OCI-M1 (cell line): Measurements from ENCODE around the gene STKLD1.
"Not testable (repeated sequence)": the region's sequence is repeated elsewhere in the genome, so short reads cannot be mapped to it uniquely, and the experiment has no call there.

ENCODE experiments used
- DNase-seq: peaks from one replicate; lab custom pipeline; 2025; lab: John Stamatoyannopoulos, UW

STKLD1 gene

DNA sequence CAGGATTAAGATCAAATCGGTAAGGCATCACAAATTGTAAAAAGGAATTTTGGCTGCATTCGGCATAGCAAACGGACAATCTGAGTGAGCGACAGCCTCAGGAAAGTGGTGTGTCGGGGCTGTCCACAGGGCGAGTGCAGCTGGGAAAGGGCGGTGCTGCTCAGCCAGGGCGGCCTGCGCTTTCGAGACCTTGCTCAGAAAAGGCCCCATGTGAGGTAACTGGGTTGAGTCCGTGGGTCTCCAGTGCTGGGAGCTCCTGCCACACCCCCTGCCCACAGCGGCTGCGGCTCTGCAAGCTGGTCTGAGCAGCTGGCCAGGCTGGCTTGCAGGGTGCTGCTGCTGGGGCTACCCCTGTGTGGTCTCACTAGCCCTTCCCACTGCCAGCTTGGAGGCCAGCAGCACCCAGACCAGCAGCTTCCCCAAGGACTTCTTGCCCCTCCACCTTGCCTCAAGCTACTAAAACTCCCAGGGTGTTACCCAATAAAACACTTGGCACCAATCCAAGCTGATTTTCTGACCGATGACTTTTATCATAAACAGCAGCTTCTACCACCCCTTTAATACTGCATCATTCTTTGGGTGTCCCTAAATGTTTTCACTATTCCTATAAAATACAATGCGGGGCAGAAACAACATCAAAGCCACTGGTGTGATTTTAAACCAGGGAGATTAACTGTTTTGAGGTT lies 13.7 kb upstream of the STKLD1 start:
- no peak for DNase-seq

DNA sequence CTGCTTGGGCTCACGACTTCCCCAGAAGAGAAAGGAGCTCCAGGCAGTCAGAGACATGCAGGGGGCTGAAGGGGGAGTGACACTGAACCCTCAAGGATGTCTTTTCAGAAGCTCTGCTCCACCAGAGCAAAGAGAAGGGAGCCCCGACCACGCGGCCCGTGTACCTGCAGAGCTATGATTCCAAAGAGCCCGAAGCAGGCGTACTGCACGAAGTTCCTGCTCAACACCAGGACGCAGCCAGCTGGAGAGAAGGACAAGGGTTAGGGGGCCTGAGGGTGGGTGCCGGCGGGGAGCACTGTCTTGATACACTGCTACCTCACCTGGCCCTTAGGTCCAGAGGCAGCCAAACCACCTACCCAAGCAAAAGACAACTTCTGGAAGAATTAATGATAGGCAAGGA lies 9.7 kb upstream of the STKLD1 start:
- DNase-seq = no peak

DNA sequence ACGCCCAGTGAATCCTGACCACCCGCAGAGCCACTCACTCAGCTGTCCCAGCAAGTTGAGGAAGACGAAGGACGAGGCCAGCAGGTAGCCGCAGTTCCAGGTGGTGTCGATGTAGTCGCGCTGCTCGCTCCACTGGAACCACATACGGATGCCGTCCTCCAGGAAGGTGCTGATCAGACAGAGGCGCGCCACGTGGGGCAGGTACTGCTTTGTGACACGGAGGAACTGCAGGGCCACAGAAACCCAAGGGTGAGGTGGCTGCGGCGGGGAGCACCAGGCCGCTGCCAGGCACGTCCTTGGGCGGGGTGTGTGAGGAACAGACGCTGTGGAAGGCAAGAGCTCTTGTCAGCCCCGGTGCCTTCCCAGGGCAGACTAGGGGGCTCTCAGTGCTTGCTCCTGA lies 8.9 kb upstream of the STKLD1 start:
- no peak for DNase-seq

DNA sequence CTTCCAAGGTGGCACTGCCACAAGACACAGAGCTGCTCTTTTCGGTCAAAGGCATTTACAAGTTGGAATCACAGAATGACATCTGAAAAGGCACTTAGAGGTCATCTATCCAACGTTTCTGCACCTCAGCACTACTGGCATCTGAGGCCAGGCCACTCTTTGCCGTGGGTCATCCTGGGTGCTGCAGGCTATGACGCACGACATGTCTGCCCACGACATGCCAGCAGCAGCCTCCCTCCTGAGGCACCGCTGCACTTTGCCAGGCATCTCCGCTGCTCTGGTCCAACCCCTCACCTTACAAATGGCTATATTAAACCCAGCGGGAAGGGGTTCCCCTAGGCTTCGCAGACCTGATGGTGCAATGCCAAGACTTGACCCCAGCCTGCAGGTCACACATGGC lies 8.4 kb upstream of the STKLD1 start:
- no peak for DNase-seq

DNA sequence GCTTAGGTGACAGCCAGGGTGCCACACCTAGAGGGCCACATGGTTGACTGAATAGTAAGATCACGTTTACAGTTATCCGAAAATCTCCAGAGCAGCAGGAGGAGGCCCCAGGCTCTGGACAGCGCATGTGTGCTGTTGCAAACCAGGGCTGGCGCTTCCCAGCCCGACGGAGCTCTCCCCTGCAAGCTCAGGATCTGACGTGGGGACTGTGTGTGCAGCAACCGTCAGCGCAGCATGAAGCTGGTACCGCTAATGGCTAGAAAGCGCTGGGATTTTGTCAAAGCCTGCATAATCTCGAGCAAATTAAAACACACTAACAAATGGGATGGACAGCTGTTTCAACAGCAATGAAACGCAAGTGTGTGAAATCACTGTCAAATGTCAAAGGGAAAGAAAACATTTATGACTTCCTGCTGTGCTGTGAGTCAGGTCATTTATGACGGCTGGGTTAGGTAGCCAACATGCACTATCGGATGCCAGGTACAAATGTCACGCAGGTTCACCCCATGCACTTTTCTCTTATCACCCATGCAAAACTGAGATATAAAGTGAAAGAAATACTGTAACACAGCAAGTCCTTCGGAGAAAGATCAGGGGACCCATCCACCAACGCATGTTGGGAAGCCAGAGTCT lies 7.8 kb upstream of the STKLD1 start:
- no peak for DNase-seq

DNA sequence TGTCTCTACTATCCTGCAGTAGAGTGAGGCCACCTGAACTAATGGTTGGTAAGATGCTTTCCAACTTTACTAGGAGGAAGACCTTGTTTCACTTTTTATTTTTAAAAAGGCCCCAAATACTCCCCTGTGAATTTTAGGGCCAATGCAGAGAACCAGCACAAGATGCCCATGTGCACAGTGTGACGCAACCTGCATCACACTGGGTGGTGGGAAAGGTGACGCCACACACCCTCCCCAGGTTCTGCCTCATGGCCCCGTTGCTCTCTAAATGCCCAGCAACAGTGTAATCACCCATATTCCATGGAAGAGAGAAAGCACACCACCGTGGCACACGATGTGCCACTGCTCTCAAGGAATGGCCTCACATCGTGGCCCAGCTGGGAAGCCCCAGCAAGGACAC lies 6.7 kb upstream of the STKLD1 start:
- DNase-seq = no peak

DNA sequence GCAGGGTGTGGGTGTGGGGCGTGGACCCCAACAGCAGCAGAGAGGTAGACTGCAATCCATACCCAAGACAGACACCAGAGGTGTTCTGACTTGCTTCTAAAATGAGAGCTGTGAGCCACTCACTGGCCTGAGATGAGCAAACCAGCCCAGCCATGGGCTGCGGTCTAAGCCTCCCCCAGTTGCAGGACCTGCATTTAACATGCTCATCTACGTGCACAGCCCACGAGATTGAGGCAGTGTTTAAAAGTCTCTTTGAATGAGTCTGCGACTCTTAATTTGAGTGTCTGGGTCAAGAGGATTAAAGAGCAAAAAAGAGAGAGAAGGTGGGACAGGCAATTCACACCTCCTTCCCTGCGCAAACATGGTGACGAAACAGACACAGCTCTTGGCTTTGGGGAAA lies 6.2 kb upstream of the STKLD1 start:
- no peak for DNase-seq

DNA sequence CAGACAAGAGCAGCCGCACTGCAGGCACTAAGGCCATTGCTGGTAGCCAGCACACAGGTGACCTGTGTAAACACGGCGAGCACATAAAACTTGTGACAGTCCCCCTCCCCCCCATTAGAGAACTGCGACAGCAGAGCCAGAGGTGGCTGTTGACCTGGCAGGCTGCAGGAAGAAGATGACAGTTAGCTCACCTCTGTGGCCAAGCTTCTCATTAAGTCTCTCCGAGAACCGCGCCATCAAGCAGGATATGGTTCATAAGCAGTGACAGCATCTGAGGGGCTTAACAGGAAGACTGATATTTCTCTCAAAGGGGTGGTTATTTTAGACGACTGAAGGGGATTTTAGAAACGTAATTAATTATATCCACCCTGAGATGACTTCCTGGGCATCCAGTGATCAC lies 5.5 kb upstream of the STKLD1 start:
- no peak for DNase-seq

DNA sequence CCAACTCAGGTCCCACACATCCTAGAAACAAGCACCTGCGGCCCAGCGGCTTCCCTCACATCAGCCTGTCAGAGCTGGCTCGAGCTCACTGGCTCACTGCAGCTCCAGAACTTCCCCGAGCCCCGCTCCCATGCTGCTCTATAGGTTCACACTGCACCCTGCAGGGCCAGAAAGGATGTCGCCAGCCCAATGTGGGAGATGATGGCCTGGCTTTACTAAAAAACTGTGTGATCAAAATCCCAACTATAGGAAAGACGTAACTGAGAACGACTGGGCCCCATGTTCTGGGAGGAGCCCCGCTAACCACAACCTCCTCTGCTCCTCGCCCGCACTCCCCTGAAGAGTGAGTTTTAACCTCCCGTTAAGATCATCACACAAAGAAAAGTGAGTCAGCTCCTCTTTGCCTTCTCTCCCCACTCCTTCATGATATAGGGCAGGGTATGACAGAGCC lies 4.9 kb upstream of the STKLD1 start:
- DNase-seq = no peak

DNA sequence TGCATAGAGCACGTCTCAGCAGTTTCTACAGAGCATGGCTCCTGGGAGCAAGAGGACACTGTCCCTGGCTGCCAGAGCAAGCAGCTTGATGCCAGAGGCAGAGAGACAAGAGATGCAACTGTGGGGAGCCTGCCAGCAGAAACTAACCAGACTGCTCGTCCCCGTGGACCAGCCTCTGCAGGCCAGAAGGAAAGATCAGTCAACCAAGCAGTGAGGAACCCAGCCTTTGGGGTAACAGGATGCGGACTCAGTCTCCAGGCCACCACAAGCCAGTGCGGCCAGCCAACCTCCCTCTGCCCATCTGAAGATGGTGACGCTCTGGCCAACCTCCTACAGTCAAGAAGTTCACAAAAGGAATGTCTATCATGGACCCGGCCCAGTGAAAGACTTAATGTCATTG lies 4.0 kb upstream of the STKLD1 start:
- DNase-seq = no peak

DNA sequence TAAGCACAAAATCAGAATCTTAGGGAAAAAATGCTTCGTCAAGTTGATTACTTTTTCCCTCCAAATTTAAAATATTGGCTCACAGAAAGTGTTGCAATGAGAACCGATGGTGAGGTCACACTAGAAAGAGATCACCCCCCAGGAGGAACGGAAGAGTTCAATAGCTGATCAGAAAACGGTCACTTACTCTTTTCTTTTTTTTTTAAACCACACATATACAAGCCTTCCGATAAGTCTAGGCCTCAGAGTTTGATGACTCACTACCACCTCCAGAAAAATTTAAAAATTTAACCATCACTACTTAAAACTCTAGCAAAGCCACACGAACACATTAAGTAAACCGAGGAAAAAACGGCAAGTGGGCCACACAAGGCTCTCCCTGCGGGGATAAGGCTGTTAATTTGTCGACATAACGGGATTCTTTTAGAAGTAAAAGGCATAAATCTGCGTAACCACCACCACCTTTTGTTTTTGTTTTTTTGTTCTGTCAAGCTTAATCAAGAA lies 1.5 kb upstream of the STKLD1 start:
- peak; percentile 66 for DNase-seq

DNA sequence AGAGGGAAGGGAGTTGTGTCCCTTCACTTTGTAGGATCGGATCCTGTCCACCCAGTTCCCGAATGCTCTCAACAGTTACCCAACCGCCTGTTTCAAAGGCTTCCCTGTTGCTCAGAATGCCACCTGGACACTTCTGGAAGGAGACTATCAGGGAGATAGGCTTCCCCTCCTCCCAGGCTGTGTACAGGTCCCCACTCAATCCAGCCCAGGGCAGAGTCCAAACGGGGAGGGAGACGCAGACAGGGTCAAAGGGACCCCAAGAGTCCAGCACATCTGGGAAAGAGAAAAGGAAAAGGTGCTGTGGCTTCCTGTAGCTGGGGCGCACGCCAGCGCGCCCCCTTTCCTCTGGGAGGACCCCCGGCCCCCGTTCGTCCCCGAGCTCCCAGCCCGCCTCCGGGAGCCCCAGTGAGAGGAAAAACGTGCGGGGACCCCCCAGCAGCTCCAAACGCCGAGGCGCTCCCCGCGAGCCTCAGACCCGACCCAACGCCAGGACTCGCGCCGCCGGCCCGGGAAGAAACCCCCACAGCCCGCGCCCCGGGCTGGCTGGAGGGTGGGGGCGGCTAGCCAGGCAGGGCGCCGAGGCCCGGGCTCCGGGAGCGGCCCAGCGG lies 946 bp upstream of the STKLD1 start:
- peak; percentile 72 for DNase-seq

DNA sequence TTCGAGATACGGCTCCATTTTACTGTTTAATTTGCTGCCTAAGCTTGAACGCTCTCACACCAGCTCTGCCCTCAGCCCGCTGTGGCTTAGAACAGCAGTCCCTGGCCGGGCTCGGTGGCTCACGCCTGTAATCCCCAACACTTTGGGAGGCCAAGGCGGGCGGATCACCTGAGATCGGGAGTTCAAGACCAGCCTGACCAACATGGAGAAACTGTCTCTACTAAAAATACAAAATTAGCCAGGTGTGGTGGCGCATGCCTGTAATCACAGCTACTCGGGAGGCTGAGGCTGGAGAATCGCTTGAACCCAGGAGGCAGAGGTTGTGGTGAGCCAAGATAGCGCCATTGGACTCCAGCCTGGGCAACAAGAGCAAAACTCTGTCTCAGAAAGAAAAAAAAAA lies 1.1 kb downstream of the STKLD1 start:
- DNase-seq = not testable (repeated sequence)

DNA sequence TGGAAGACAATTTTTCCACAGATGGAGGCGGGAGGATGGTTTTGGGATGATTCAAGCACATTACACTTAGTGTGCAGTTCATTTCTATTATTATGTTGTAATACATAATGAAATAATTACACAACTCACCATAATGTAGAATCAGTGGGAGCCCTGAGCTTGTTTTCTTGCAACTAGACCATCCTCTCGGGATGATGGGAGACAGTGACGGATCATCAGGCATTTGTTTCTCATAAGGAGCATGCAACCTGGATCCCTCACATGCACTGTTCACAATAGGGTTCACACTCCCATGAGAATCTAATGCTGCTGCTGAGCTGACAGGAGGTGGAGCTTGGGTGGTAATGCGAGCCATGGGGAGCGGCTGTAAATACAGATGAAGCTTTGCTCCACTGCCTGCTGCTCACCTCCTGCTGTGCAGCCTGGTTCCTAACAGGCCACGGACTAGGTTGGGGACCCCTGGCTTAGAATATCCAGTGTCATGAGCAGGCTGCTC lies 1.6 kb downstream of the STKLD1 start:
- DNase-seq = peak; percentile 13

DNA sequence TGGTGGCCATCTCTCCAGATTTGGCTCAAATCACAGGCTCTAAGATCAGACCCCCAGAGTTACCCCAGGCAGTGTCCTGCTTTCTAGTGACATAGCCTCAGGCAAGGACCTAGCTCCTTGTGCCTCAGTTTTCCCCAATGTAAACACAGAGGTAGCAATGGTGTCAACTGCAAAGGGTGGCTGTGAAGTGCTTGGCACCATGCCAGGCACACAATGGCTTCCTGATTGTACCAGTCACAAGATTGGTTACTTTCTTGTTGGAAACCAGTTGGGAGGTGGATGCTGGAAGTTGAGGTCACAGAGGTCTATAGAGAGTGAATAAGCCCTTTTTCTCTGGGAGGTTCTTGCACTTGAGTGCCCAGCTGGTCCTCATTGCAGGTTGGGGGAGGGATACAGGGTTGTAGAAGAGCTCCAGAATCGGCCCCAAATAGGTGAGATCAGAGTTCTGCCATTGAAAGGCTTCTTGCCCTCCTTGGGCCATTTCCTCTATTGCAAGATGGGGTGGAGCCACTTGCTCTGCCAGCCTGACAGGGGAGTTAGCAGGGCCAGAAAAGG lies 2.3 kb downstream of the STKLD1 start:
- DNase-seq = no peak

DNA sequence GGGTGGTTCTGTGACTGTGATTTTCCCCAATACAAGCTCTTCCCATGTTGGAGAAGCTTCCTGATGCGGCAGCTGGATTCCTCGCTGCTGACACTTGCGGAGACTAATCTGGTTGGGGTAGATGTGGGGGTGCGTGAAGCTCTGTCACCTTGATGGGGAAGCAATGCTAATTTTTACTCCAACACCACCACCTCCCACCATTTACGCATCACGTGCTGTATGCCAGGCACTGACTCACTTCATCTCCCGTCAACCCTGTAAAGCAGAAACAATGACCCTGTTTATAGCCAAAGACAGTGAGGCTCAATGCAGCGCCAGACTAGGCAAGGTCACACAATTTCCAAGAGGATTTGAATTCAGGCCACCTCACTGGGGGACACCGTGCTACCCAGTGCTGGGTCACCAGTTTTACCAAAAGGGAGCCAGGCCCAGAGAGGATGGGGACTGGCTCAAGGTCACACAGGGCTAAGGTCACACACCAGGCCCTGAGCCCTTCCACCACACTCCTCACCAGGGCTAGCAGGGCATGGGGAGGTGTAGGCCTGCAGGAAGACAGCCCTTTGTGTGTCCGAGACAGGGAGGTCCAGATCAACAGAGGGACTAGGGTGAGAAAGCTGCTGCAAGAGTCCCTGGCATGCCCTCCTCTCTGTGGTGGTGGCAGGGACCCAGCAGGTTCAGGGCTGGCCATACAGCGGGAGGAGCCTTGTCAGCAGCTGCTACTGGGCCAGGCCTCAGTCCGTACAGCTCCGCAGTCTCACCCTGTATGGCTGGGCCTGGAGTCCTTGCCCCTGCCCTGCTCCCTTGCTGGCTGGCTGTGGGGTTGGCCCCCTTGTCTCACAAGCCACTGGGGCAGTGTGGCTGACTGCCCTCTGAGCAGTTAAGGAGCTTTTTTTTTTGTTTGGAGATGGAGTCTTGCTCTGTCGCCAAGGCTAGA lies 3.3 kb downstream of the STKLD1 start:
- DNase-seq = no peak

DNA sequence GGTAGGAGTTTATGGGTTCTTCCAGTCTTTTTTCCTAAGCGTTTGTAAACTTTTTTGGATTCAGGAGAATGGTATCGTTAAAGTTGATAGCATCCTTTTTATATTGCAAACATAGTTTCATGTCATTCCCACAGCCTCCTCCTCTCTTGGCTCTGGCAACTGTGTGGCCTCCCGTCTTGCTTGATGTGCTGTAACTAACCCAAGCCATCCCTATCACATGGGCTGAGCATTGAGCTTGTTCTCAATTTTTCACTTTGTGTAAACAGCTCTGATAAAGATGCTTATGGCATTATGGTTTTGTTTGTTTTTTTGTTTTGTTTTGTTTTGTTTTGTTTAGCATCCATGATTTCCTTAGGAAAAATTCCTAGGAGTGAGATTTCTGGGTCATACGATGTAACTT lies 4.6 kb downstream of the STKLD1 start:
- DNase-seq = no peak

DNA sequence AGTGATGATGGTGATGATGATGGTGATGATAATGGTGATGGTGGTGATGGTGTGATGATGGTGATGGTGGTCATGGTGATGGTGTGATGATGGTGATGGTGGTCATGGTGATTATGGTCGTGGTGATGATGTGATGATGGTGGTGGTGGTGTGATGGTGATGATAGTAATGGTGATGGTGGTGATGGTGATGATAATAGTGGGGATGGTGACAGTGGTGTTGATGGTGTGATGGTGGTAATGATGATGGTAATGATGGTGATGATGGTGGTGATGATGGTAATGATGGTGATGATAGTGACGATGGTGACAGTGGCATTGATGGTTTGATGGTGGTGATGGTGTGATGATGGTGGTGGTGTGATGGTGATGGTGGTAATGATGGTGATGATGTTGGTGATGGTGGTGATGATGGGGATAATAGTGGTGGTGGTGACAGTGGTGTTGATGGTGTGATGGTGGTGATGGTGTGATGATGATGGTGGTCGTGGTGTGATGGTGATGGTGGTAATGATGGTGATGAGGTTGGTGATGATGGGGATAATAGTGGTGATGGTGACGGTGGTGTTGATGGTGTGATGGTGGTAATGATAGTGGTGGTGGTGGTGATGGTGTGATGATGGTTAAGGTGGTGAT lies 6.5 kb downstream of the STKLD1 start:
- no peak for DNase-seq

DNA sequence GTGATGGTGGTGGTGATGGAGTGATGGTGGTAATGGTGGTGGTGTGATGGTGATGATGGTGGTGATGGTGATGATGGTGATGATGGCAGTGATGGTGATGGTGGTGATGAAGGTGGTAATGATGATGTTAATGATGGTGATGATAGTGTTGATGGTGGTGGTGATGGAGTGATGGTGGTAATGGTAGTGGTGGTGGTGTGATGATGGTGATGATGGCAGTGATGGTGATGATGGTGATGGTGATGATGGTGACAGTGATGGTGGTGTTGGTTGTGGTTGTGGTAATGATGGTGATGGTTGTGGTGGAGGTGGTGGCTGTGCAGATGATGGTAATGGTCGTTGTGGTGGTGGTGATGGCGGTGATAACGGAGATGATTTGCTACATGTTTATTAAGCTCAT lies 7.3 kb downstream of the STKLD1 start:
- DNase-seq = no peak

DNA sequence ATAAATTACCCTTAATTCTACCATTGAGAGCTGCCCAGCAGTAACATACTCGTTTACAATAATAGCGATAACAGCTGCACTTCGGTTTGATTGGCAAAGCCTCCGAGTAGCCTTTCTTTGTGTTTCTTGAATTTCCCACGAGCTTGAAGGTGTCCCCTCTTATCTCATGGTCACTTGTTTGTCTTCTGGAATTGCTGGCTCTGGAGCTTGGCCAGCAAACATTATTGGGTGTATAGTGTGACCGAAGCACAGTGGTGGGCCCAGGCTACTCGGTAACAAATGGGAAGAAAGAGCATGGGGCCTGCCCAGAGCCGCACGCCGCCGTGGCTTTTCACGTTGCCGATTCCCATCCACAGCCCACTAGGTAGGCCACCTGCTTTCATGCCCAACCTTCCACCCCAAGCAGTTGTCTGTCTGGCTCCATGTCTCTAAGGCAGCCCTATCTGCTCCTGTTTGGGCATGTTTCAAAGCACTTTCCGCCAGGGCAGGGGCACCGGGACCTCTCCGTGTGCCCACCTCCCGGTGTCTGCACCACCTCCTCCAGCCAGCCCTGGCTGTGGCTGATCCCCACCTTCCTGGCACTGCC lies 8.7 kb downstream of the STKLD1 start:
- DNase-seq = no peak

DNA sequence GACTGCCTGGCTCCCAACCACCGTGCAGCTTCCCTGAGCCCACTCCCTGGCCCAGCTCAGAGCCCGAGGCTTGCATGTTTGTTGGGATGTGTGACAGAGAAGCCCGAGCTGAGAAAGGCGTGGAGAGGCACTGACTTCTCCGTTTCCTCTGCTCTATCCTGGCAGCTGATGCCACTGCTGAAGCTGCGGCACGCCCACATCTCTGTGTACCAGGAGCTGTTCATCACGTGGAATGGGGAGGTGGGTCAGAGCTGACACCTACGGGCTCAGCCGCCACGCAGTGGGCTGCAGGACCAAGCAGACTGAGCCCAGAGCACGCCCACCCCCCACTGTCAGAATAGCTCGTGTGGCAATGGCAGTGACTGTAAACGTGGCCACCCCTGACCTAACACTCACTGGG lies 9.3 kb downstream of the STKLD1 start:
- no peak for DNase-seq
